GM12878 (cell line): ENCODE data around the gene ENPP6. TPM values are rescaled to one million over a fixed set of nuclear protein-coding genes. Genes with fewer than 3 reads are reported as not detected.

ENCODE experiments used
- ATAC-seq: fragments of 200-7000 bp; cut with Tn5 transposase; 3 replicates; pipeline ENCODE4 v1.9.1; 2020; ENCODE audit warnings: mild to moderate bottlenecking, moderate library complexity
- BruUV-seq: library from RNA; stranded (reverse); fragments of 400-500 nt; replicated peaks from 2 replicates; lab custom pipeline; 2021; lab: Mats Ljungman, UMichigan
- CTCF ChIA-PET: fragments of 300-600 bp; sonication (Branson Sonifier 250); formaldehyde crosslinking; extraction: SDS; loops from one replicate; lab custom pipeline; 2021; ENCODE audit warnings: inconsistent platforms; lab: Yijun Ruan, JAX
- POLR2A ChIA-PET: fragments of 350-600 bp; formaldehyde crosslinking; extraction: SDS; loops from one replicate; lab custom pipeline; 2021; ENCODE audit warnings: inconsistent platforms; lab: Charles Lee
- RAD21 ChIA-PET: fragments of 300-600 bp; sonication (Branson Sonifier 250); formaldehyde crosslinking; loops from one replicate; lab custom pipeline; 2023; ENCODE audit warnings: antibody characterized with exemption; ENCODE audit not compliant: unreplicated experiment; lab: Charles Lee
- SMC1A ChIA-PET: fragments of 300-600 bp; sonication (Branson Sonifier 250); formaldehyde crosslinking; loops from one replicate; lab custom pipeline; 2023; ENCODE audit not compliant: unreplicated experiment, uncharacterized antibody; lab: Charles Lee
- DNase-seq: peaks from one replicate; pipeline ENCODE4 v3.0.0-alpha.2; 2011; ENCODE audit warnings: low read depth, low spot score
- FAIRE-seq: peaks from 3 replicates; lab custom pipeline; 2011; peaks lifted over from hg19 to GRCh38; lab: Jason Lieb, UNC
- H2AFZ ChIP-seq: 2 replicates; pipeline ENCODE4 v1.6.0; 2011; ENCODE audit warnings: low read depth, low read length, control low read depth; ENCODE audit not compliant: control insufficient read depth
- H3K27ac ChIP-seq: 2 replicates; pipeline ENCODE4 v1.5.1; 2011; ENCODE audit warnings: control low read depth; ENCODE audit not compliant: control insufficient read depth, insufficient read depth
- H3K27me3 ChIP-seq, 2 experiments: replicated peaks in 1 of 2; 2 replicates each; pipeline versions ENCODE4 v1.6.0 to v1.6.1; 2011; ENCODE audit warnings: low read length in 1 of 2; ENCODE audit not compliant: control insufficient read depth in 2 of 2, insufficient read depth in 2 of 2
- H3K36me3 ChIP-seq, 2 experiments: 2 replicates each; pipeline ENCODE4 v1.5.1; 2011; ENCODE audit warnings: low read length in 1 of 2; ENCODE audit not compliant: control insufficient read depth in 2 of 2, insufficient read depth in 2 of 2
- H3K4me1 ChIP-seq: 2 replicates; pipeline ENCODE4 v1.6.1; 2011; ENCODE audit warnings: mild to moderate bottlenecking, low read length, moderate library complexity, mixed read lengths; ENCODE audit not compliant: control insufficient read depth, insufficient read depth
- H3K4me2 ChIP-seq: 2 replicates; pipeline ENCODE4 v1.6.0; 2011; ENCODE audit warnings: control low read depth; ENCODE audit not compliant: control insufficient read depth, insufficient read depth
- H3K4me3 ChIP-seq: fragments of 200-600 bp; sonication (generic); 2 replicates; pipeline ENCODE4 v1.5.1; 2016
- H3K79me2 ChIP-seq: 2 replicates; pipeline ENCODE4 v1.6.0; 2011; ENCODE audit warnings: low read length; ENCODE audit not compliant: control insufficient read depth, insufficient read depth
- H3K9ac ChIP-seq: 2 replicates; pipeline ENCODE4 v1.8.0; 2011; ENCODE audit warnings: low read length, control low read depth, mixed read lengths; ENCODE audit not compliant: control insufficient read depth, insufficient read depth
- H3K9me3 ChIP-seq: replicated peaks from 3 replicates; pipeline ENCODE4 v1.5.1; 2011; ENCODE audit warnings: mild to moderate bottlenecking, low read length; ENCODE audit not compliant: control insufficient read depth, insufficient read depth
- H4K20me1 ChIP-seq: 2 replicates; pipeline ENCODE4 v1.6.0; 2011; ENCODE audit not compliant: control insufficient read depth, insufficient read depth
- ATF7 ChIP-seq: fragments of 450-650 bp; IDR thresholded peaks from 2 replicates; pipeline ENCODE4 v1.6.1; 2016; ENCODE audit warnings: low read depth, mild to moderate bottlenecking
- EZH2 ChIP-seq: IDR thresholded peaks from 2 replicates; pipeline ENCODE4 v1.6.1; 2012; ENCODE audit warnings: low read depth, mild to moderate bottlenecking, control low read depth, inconsistent platforms, low read length, borderline replicate concordance; ENCODE audit not compliant: control insufficient read depth
- GATAD2B ChIP-seq: fragments of 450-650 bp; conservative IDR thresholded peaks from 2 replicates; pipeline ENCODE4 v1.6.1; 2017; ENCODE audit warnings: low read depth, mild to moderate bottlenecking, moderate library complexity
- HDGF ChIP-seq: fragments of 450-650 bp; IDR thresholded peaks from 2 replicates; pipeline ENCODE4 v1.6.1; 2016; ENCODE audit warnings: antibody characterized with exemption
- NFYB ChIP-seq: IDR thresholded peaks from 2 replicates; pipeline ENCODE4 v1.6.1; 2011; ENCODE audit warnings: low read depth, mild to moderate bottlenecking, low read length, improper control_type of control experiment, moderate library complexity; ENCODE audit not compliant: insufficient read depth
- SMC3 ChIP-seq: IDR thresholded peaks from 2 replicates; pipeline ENCODE4 v1.6.1; 2011; ENCODE audit warnings: low read length, improper control_type of control experiment, borderline replicate concordance
- SUPT20H ChIP-seq: IDR thresholded peaks from 2 replicates; pipeline ENCODE4 v1.6.1; 2011; ENCODE audit warnings: low read depth, mild to moderate bottlenecking, low read length, moderate library complexity, borderline replicate concordance; ENCODE audit not compliant: control insufficient read depth
- ZBED1 ChIP-seq: IDR thresholded peaks from 2 replicates; pipeline ENCODE4 v1.6.1; 2016; ENCODE audit warnings: borderline replicate concordance
- WGBS: methylation state at CpG from one replicate; pipeline ENCODE4 v1.1.6; 2016; ENCODE audit warnings: low lambda C conversion rate; ENCODE audit not compliant: insufficient replicate concordance, insufficient coverage; ENCODE audit errors: missing lambda C conversion rate; 5-methylcytosine and 5-hydroxymethylcytosine counted together
- in situ Hi-C: fragments of 300-500 bp; cut with MboI; formaldehyde crosslinking; loops from 9 replicates; pipeline ENCODE4 v1.14.3; 2018; ENCODE audit warnings: mixed read lengths
- intact Hi-C: fragments of 100-400 bp; cut with micrococcal nuclease; formaldehyde crosslinking; loops from one replicate; pipeline ENCODE4 v1.14.2; 2022; ENCODE audit not compliant: unreplicated experiment
- polyA plus RNA-seq, 11 experiments: library from polyadenylated mRNA; depleted of rRNA in 4 of 11; unstranded in 6 of 11; stranded (reverse) in 5 of 11; fragments of >200 nt; fragmentation: Nextera tagmentation in 4 of 11; fragmentation: Illumina TruSeq in 1 of 11; extraction: Ambion mirVana in 4 of 11; extraction: Trizol in 1 of 11; gene quantifications; 1 replicate in 1 of 11; 2 replicates in 10 of 11; pipeline versions ENCODE4 v1.2.1 to v1.2.3, GENCODE V29; 2011 to 2016; ENCODE audit warnings: inconsistent platforms in 2 of 11, missing spikeins in 2 of 11, low read depth in 1 of 11
- total RNA-seq, 4 experiments: library from RNA; depleted of rRNA in 3 of 4; stranded (reverse); fragments of >200 nt in 3 of 4; fragmentation: Illumina TruSeq in 1 of 4; extraction: Trizol in 1 of 4; gene quantifications; 2 replicates each; pipeline versions ENCODE4 v1.2.1 to v1.2.3, GENCODE V29; 2013 to 2021
- TF ChIP-seq, protein P1 (sequence below): fragments of 450-650 bp; formaldehyde crosslinking; IDR thresholded peaks from 2 replicates; pipeline ENCODE4 v1.4.0; 2020; ENCODE audit warnings: mild to moderate bottlenecking, moderate library complexity
- TF ChIP-seq, protein P2 (sequence below): fragments of 450-650 bp; IDR thresholded peaks from 2 replicates; pipeline ENCODE4 v1.6.1; 2017; ENCODE audit warnings: mild to moderate bottlenecking, moderate library complexity
- TF ChIP-seq, protein P3 (sequence below): fragments of 450-650 bp; IDR thresholded peaks from 2 replicates; pipeline ENCODE4 v1.6.1; 2017; ENCODE audit warnings: borderline replicate concordance
- TF ChIP-seq, protein P4 (sequence below): fragments of 450-650 bp; IDR thresholded peaks from 2 replicates; pipeline ENCODE4 v1.6.1; 2016; ENCODE audit warnings: mild to moderate bottlenecking

Gene ENPP6
- total and polyA plus RNA-seq, 10 of the 15 experiments (the other 5 are each of a cell fraction or from before 2014, with no cell fraction given), result 0.04 to 1.0 (median 0.44) TPM; not detected in 1

DNA sequence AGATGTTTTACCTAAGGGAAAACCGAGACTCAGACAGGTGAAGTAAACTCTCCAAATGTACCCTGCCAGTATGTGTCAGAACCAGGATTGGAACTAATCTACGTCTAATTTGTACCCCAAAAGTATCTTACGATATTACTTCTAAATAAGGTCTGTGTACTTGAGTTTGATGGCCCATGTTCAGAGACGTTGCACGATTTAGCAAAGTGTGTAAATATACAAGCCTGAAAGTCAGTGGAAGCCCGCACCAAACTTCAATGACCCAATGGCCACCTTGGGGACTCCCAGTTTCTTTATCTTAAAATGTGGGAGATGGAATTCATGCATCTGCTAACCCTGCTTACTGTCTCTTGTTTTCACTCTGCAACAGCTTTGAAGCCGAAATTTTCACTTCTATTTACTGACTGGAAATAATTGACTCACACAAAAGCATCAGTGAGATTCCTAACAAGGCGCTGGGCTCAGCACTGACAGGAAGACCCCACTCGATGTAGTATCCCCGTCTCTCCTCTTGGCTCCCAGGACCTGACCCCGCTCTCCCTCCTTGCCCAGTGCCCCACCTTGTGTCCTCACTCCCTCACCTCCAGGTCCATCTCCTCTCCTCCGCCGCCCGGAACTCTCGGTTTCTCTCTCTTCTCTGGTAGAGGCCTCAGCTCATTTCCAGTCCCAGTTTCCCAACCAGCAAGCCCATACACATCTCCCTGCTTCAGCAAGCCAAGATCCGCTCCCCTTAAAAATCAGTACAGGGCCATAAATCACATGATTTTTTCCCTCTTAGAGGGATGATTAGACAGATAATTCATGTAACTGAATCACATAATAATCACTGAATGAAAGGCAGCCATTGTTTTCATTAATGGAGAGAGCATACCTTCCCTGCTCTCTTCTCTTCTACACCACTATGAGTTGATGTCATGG lies 42.8 kb downstream of the ENPP6 start:
- DNase-seq (no peak), ATAC-seq (no peak), FAIRE-seq (no peak)
- no peaks in the 10 kb centered on the region; a peak in 1 of 4 replicates for H3K27me3 ChIP-seq
- no peaks in the 10 kb centered on the region for H4K20me1 ChIP-seq
- ChIA-PET RAD21 (no interaction called here), POLR2A (no interaction called here), SMC1A (no interaction called here), CTCF (no interaction called here)
- H3K9me3 ChIP-seq, result no peaks in the 10 kb centered on the region
- H3K4me1 ChIP-seq, result no peaks in the 10 kb centered on the region
- intact Hi-C loops (no loop called here), in situ Hi-C loops (no loop called here)
- no TSS peak for BruUV-seq
- H2AFZ ChIP-seq, result no peak overlapping the region
- H3K36me3 ChIP-seq, result no peaks in the 10 kb centered on the region
- H3K79me2 ChIP-seq, result no peaks in the 10 kb centered on the region
- no peak overlapping the region for H3K27ac ChIP-seq
- H3K9ac ChIP-seq, result no peak overlapping the region
- no peak overlapping the region for H3K4me2 ChIP-seq
- 51% methylated on average over 16 of the region's 16 CpGs for WGBS
- H3K4me3 ChIP-seq, result no peak overlapping the region
- TF ChIP-seq GATAD2B (no peak), SMC3 (no peak), HDGF (no peak), EZH2 (no peak), ATF7 (no peak), SUPT20H (no peak), ZBED1 (no peak), NFYB (no peak)
- TF ChIP-seq, protein P1, sequence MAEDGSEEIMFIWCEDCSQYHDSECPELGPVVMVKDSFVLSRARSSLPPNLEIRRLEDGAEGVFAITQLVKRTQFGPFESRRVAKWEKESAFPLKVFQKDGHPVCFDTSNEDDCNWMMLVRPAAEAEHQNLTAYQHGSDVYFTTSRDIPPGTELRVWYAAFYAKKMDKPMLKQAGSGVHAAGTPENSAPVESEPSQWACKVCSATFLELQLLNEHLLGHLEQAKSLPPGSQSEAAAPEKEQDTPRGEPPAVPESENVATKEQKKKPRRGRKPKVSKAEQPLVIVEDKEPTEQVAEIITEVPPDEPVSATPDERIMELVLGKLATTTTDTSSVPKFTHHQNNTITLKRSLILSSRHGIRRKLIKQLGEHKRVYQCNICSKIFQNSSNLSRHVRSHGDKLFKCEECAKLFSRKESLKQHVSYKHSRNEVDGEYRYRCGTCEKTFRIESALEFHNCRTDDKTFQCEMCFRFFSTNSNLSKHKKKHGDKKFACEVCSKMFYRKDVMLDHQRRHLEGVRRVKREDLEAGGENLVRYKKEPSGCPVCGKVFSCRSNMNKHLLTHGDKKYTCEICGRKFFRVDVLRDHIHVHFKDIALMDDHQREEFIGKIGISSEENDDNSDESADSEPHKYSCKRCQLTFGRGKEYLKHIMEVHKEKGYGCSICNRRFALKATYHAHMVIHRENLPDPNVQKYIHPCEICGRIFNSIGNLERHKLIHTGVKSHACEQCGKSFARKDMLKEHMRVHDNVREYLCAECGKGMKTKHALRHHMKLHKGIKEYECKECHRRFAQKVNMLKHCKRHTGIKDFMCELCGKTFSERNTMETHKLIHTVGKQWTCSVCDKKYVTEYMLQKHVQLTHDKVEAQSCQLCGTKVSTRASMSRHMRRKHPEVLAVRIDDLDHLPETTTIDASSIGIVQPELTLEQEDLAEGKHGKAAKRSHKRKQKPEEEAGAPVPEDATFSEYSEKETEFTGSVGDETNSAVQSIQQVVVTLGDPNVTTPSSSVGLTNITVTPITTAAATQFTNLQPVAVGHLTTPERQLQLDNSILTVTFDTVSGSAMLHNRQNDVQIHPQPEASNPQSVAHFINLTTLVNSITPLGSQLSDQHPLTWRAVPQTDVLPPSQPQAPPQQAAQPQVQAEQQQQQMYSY (CRISPR knock-in tag), result no peak
- TF ChIP-seq, protein P2, sequence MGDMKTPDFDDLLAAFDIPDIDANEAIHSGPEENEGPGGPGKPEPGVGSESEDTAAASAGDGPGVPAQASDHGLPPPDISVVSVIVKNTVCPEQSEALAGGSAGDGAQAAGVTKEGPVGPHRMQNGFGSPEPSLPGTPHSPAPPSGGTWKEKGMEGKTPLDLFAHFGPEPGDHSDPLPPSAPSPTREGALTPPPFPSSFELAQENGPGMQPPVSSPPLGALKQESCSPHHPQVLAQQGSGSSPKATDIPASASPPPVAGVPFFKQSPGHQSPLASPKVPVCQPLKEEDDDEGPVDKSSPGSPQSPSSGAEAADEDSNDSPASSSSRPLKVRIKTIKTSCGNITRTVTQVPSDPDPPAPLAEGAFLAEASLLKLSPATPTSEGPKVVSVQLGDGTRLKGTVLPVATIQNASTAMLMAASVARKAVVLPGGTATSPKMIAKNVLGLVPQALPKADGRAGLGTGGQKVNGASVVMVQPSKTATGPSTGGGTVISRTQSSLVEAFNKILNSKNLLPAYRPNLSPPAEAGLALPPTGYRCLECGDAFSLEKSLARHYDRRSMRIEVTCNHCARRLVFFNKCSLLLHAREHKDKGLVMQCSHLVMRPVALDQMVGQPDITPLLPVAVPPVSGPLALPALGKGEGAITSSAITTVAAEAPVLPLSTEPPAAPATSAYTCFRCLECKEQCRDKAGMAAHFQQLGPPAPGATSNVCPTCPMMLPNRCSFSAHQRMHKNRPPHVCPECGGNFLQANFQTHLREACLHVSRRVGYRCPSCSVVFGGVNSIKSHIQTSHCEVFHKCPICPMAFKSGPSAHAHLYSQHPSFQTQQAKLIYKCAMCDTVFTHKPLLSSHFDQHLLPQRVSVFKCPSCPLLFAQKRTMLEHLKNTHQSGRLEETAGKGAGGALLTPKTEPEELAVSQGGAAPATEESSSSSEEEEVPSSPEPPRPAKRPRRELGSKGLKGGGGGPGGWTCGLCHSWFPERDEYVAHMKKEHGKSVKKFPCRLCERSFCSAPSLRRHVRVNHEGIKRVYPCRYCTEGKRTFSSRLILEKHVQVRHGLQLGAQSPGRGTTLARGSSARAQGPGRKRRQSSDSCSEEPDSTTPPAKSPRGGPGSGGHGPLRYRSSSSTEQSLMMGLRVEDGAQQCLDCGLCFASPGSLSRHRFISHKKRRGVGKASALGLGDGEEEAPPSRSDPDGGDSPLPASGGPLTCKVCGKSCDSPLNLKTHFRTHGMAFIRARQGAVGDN, result no peak
- TF ChIP-seq, protein P3, sequence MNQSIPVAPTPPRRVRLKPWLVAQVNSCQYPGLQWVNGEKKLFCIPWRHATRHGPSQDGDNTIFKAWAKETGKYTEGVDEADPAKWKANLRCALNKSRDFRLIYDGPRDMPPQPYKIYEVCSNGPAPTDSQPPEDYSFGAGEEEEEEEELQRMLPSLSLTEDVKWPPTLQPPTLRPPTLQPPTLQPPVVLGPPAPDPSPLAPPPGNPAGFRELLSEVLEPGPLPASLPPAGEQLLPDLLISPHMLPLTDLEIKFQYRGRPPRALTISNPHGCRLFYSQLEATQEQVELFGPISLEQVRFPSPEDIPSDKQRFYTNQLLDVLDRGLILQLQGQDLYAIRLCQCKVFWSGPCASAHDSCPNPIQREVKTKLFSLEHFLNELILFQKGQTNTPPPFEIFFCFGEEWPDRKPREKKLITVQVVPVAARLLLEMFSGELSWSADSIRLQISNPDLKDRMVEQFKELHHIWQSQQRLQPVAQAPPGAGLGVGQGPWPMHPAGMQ, result no peak
- TF ChIP-seq, protein P4, sequence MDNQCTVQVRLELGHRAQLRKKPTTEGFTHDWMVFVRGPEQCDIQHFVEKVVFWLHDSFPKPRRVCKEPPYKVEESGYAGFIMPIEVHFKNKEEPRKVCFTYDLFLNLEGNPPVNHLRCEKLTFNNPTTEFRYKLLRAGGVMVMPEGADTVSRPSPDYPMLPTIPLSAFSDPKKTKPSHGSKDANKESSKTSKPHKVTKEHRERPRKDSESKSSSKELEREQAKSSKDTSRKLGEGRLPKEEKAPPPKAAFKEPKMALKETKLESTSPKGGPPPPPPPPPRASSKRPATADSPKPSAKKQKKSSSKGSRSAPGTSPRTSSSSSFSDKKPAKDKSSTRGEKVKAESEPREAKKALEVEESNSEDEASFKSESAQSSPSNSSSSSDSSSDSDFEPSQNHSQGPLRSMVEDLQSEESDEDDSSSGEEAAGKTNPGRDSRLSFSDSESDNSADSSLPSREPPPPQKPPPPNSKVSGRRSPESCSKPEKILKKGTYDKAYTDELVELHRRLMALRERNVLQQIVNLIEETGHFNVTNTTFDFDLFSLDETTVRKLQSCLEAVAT, result no peak
